HCEC 1CT (cell line): Measurements from ENCODE around the gene KRT33B.
A peak's percentile ranks its signal among the peaks of the same experiment; 100 is the strongest.
"Not testable (repeated sequence)": the region's sequence is repeated elsewhere in the genome, so short reads cannot be mapped to it uniquely, and the experiment has no call there.

Experiments
- DNase-seq: peaks from one replicate; pipeline ENCODE4 v3.0.0-alpha.2; 2017

KRT33B gene

GRCh38 chr17:41369713-41370112 lies at the start of gene KRT33B:
TSS of gene KRT33B (minus strand) at chr17:41369813. CDS start at chr17:41369750, 63 bp downstream.
- no peak for DNase-seq

GRCh38 chr17:41418116-41418860 lies 48.7 kb upstream of the KRT33B start:
- DNase-seq, result no peak

GRCh38 chr17:41417576-41418015 lies 48.0 kb upstream of the KRT33B start:
- DNase-seq, result peak; percentile 37

- DNase-seq, result no peak
These were observed 47.5 kb upstream of the KRT33B start for GRCh38 chr17:41417127-41417526.

GRCh38 chr17:41416479-41416878 lies 46.9 kb upstream of the KRT33B start:
- DNase-seq, result no peak

- peak; percentile 56 for DNase-seq
These were observed 46.3 kb upstream of the KRT33B start for GRCh38 chr17:41415833-41416335.

- DNase-seq, result no peak
These were observed 45.8 kb upstream of the KRT33B start for GRCh38 chr17:41415411-41415810.

- DNase-seq, result no peak
These were observed 44.4 kb upstream of the KRT33B start for GRCh38 chr17:41413982-41414381.

GRCh38 chr17:41413353-41413957 lies 43.8 kb upstream of the KRT33B start:
- no peak for DNase-seq

- no peak for DNase-seq
These were observed 41.6 kb upstream of the KRT33B start for GRCh38 chr17:41411072-41411840.

- no peak for DNase-seq
These were observed 37.6 kb upstream of the KRT33B start for GRCh38 chr17:41407226-41407625.

GRCh38 chr17:41406205-41406604 lies 36.6 kb upstream of the KRT33B start:
- DNase-seq, result no peak

- peak; percentile 99 for DNase-seq
These were observed 34.5 kb upstream of the KRT33B start for GRCh38 chr17:41404024-41404671.

- no peak for DNase-seq
These were observed 33.9 kb upstream of the KRT33B start for GRCh38 chr17:41403404-41404023.

GRCh38 chr17:41402161-41402560 lies 32.5 kb upstream of the KRT33B start:
- DNase-seq, result no peak

GRCh38 chr17:41396996-41397660 lies 27.5 kb upstream of the KRT33B start, which contains the start of gene KRT31:
TSS of gene KRT31 (minus strand) at chr17:41397608. CDS start at chr17:41397539, 69 bp downstream.
- DNase-seq, result no peak

- DNase-seq, result no peak
These were observed 26.7 kb upstream of the KRT33B start for GRCh38 chr17:41396340-41396739.

- DNase-seq, result no peak
These were observed 26.0 kb upstream of the KRT33B start for GRCh38 chr17:41395611-41396010.

GRCh38 chr17:41395044-41395443 lies 25.4 kb upstream of the KRT33B start:
- DNase-seq, result not testable (repeated sequence)

- no peak for DNase-seq
These were observed 24.8 kb upstream of the KRT33B start for GRCh38 chr17:41394254-41394996.

- DNase-seq, result no peak
These were observed 24.2 kb upstream of the KRT33B start for GRCh38 chr17:41393826-41394225.
